H1 (cell line): ENCODE results near the gene ERC1.

Source experiments
- ASH2L ChIP-seq: fragments of 200-600, 300-600 bp; sonication (generic); IDR thresholded peaks from one replicate; pipeline ENCODE4 v1.7.1; 2017; ENCODE audit warnings: low read length
- EZH2 ChIP-seq: fragments of 200-600 bp; sonication (generic); IDR thresholded peaks from 2 replicates; pipeline ENCODE4 v1.7.1; 2012; ENCODE audit warnings: low read depth, mild to moderate bottlenecking, moderate library complexity, low read length, inconsistent platforms; ENCODE audit not compliant: severe bottlenecking
- GTF2F1 ChIP-seq: IDR thresholded peaks from 2 replicates; pipeline ENCODE4 v1.6.1; 2012; ENCODE audit warnings: low read depth, low read length, improper control_type of control experiment, borderline replicate concordance
- POLR2A ChIP-seq, 2 experiments: IDR thresholded peaks; 1 replicate in 1 of 2; 2 replicates in 1 of 2; pipeline ENCODE4 v1.6.1; 2011; ENCODE audit warnings: low read depth in 2 of 2, low read length in 2 of 2, mild to moderate bottlenecking in 2 of 2; ENCODE audit errors: control extremely low read depth in 1 of 2
- POLR2AphosphoS5 ChIP-seq: IDR thresholded peaks from 2 replicates; pipeline ENCODE4 v1.6.1; 2011; ENCODE audit warnings: low read depth, low read length
- RNF2 ChIP-seq: fragments of 200-900, 300-1000 bp; sonication (generic); IDR thresholded peaks from 2 replicates; pipeline ENCODE4 v1.7.1; 2016; ENCODE audit warnings: borderline replicate concordance, low read depth, mild to moderate bottlenecking, antibody characterized with exemption, low read length; ENCODE audit not compliant: poor library complexity, severe bottlenecking; ENCODE audit errors: missing control alignments
- SIN3A ChIP-seq, 2 experiments: IDR thresholded peaks in 1 of 2; conservative IDR thresholded peaks in 1 of 2; 2 replicates each; pipeline ENCODE4 v1.6.1; 2011 to 2012; ENCODE audit warnings: low read length in 2 of 2, improper control_type of control experiment in 1 of 2, low read depth in 1 of 2, mild to moderate bottlenecking in 1 of 2
- USF2 ChIP-seq: IDR thresholded peaks from 2 replicates; pipeline ENCODE4 v1.6.1; 2011; ENCODE audit warnings: low read length, improper control_type of control experiment
- TF ChIP-seq, protein P1 (sequence below), 3 experiments: IDR thresholded peaks; 1 replicate in 2 of 3; 2 replicates in 1 of 3; pipeline versions ENCODE4 v1.5.1 to v1.6.1; 2011; ENCODE audit warnings: low read length in 3 of 3, mild to moderate bottlenecking in 3 of 3, inconsistent platforms in 2 of 3, low read depth in 1 of 3, moderate library complexity in 1 of 3; ENCODE audit not compliant: insufficient read depth in 1 of 3; ENCODE audit errors: control extremely low read depth in 1 of 3

- TF ChIP-seq, protein P1, sequence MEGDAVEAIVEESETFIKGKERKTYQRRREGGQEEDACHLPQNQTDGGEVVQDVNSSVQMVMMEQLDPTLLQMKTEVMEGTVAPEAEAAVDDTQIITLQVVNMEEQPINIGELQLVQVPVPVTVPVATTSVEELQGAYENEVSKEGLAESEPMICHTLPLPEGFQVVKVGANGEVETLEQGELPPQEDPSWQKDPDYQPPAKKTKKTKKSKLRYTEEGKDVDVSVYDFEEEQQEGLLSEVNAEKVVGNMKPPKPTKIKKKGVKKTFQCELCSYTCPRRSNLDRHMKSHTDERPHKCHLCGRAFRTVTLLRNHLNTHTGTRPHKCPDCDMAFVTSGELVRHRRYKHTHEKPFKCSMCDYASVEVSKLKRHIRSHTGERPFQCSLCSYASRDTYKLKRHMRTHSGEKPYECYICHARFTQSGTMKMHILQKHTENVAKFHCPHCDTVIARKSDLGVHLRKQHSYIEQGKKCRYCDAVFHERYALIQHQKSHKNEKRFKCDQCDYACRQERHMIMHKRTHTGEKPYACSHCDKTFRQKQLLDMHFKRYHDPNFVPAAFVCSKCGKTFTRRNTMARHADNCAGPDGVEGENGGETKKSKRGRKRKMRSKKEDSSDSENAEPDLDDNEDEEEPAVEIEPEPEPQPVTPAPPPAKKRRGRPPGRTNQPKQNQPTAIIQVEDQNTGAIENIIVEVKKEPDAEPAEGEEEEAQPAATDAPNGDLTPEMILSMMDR (IDR thresholded peaks at IDR 0.05; ENCODE audit: control extremely low read depth in 1 of 3, insufficient read depth in 1 of 3, low read depth in 1 of 3, low read length in 3 of 3) = no peak
- TF ChIP-seq ASH2L (no peak), USF2 (no peak), EZH2 (no peak), SIN3A (conservative IDR thresholded peaks at IDR 0.05 in 1 of 2, IDR thresholded peaks at IDR 0.05 in 1 of 2; ENCODE audit: low read depth in 1 of 2, low read length in 2 of 2) (no peak), POLR2AphosphoS5 (no peak), RNF2 (no peak), GTF2F1 (no peak), POLR2A (IDR thresholded peaks at IDR 0.05; ENCODE audit: control extremely low read depth in 1 of 2, low read depth in 2 of 2, low read length in 2 of 2) (no peak)
Measured at GRCh38 chr12:1293901-1294300, 302.9 kb downstream of the ERC1 start.
